ENCODE results near the gene LRP1B. TPM values are rescaled to one million over a fixed set of nuclear protein-coding genes. Genes with fewer than 3 reads are reported as not detected.

Gene LRP1B
- total RNA-seq, 1 experiment from 2014 or later: 0.52 TPM

- H3K27ac Mint-ChIP-seq: no peak overlapping the region
- no peaks in the 10 kb centered on the region for H3K4me1 Mint-ChIP-seq
- DNase-seq (ENCODE audit: low spot score) (no peak), ATAC-seq (no peak)
- H3K36me3 Mint-ChIP-seq: no peaks in the 10 kb centered on the region
- ChIA-PET CTCF (no interaction called here), POLR2A (no interaction called here)
- TF ChIP-seq, protein P1, sequence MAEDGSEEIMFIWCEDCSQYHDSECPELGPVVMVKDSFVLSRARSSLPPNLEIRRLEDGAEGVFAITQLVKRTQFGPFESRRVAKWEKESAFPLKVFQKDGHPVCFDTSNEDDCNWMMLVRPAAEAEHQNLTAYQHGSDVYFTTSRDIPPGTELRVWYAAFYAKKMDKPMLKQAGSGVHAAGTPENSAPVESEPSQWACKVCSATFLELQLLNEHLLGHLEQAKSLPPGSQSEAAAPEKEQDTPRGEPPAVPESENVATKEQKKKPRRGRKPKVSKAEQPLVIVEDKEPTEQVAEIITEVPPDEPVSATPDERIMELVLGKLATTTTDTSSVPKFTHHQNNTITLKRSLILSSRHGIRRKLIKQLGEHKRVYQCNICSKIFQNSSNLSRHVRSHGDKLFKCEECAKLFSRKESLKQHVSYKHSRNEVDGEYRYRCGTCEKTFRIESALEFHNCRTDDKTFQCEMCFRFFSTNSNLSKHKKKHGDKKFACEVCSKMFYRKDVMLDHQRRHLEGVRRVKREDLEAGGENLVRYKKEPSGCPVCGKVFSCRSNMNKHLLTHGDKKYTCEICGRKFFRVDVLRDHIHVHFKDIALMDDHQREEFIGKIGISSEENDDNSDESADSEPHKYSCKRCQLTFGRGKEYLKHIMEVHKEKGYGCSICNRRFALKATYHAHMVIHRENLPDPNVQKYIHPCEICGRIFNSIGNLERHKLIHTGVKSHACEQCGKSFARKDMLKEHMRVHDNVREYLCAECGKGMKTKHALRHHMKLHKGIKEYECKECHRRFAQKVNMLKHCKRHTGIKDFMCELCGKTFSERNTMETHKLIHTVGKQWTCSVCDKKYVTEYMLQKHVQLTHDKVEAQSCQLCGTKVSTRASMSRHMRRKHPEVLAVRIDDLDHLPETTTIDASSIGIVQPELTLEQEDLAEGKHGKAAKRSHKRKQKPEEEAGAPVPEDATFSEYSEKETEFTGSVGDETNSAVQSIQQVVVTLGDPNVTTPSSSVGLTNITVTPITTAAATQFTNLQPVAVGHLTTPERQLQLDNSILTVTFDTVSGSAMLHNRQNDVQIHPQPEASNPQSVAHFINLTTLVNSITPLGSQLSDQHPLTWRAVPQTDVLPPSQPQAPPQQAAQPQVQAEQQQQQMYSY (CRISPR knock-in tag; IDR thresholded peaks at IDR 0.05): no peak
- TF ChIP-seq ZNF425 (CRISPR knock-in tag; conservative IDR thresholded peaks at IDR 0.05) (no peak), MXD4 (CRISPR knock-in tag; IDR thresholded peaks at IDR 0.05; ENCODE audit: borderline replicate concordance) (no peak), CTCF (IDR thresholded peaks at IDR 0.05) (no peak), JUN (CRISPR knock-in tag; IDR thresholded peaks at IDR 0.05) (no peak), ZNF416 (CRISPR knock-in tag; IDR thresholded peaks at IDR 0.05) (no peak)
- H3K4me3 Mint-ChIP-seq: no peak overlapping the region
- no peaks in the 10 kb centered on the region for H3K9me3 Mint-ChIP-seq
- no peaks in the 10 kb centered on the region for H3K27me3 Mint-ChIP-seq (ENCODE audit: low read depth)
Measured at GRCh38 chr2:140529706-140530105, 1601.1 kb downstream of the LRP1B start.

GRCh38 chr2:140528982-140529381 lies 1601.8 kb downstream of the LRP1B start:
- ChIA-PET CTCF (no interaction called here), POLR2A (no interaction called here)
- Mint-ChIP-seq H3K4me1 (no peaks in the 10 kb centered on the region), H3K36me3 (no peaks in the 10 kb centered on the region), H3K4me3 (no peak overlapping the region), H3K27ac (no peak overlapping the region), H3K27me3 (ENCODE audit: low read depth) (no peaks in the 10 kb centered on the region), H3K9me3 (no peaks in the 10 kb centered on the region)
- no peak for DNase-seq (ENCODE audit: low spot score)
- no peak for ATAC-seq
- TF ChIP-seq E2F1 (CRISPR knock-in tag; IDR thresholded peaks at IDR 0.05): no peak
- TF ChIP-seq RORB (CRISPR knock-in tag; IDR thresholded peaks at IDR 0.05): no peak
- no peak for TF ChIP-seq NR2C2 (CRISPR knock-in tag; IDR thresholded peaks at IDR 0.05)
- TF ChIP-seq SMAD3 (CRISPR knock-in tag; IDR thresholded peaks at IDR 0.05; ENCODE audit: borderline replicate concordance): no peak
- TF ChIP-seq, protein P2, sequence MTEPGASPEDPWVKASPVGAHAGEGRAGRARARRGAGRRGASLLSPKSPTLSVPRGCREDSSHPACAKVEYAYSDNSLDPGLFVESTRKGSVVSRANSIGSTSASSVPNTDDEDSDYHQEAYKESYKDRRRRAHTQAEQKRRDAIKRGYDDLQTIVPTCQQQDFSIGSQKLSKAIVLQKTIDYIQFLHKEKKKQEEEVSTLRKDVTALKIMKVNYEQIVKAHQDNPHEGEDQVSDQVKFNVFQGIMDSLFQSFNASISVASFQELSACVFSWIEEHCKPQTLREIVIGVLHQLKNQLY (CRISPR knock-in tag; IDR thresholded peaks at IDR 0.05): no peak
- no peak for TF ChIP-seq NFYB (CRISPR knock-in tag; conservative IDR thresholded peaks at IDR 0.05; ENCODE audit: low read depth)
- TF ChIP-seq OVOL2 (CRISPR knock-in tag; IDR thresholded peaks at IDR 0.05; ENCODE audit: borderline replicate concordance): no peak
- TF ChIP-seq, protein P3, sequence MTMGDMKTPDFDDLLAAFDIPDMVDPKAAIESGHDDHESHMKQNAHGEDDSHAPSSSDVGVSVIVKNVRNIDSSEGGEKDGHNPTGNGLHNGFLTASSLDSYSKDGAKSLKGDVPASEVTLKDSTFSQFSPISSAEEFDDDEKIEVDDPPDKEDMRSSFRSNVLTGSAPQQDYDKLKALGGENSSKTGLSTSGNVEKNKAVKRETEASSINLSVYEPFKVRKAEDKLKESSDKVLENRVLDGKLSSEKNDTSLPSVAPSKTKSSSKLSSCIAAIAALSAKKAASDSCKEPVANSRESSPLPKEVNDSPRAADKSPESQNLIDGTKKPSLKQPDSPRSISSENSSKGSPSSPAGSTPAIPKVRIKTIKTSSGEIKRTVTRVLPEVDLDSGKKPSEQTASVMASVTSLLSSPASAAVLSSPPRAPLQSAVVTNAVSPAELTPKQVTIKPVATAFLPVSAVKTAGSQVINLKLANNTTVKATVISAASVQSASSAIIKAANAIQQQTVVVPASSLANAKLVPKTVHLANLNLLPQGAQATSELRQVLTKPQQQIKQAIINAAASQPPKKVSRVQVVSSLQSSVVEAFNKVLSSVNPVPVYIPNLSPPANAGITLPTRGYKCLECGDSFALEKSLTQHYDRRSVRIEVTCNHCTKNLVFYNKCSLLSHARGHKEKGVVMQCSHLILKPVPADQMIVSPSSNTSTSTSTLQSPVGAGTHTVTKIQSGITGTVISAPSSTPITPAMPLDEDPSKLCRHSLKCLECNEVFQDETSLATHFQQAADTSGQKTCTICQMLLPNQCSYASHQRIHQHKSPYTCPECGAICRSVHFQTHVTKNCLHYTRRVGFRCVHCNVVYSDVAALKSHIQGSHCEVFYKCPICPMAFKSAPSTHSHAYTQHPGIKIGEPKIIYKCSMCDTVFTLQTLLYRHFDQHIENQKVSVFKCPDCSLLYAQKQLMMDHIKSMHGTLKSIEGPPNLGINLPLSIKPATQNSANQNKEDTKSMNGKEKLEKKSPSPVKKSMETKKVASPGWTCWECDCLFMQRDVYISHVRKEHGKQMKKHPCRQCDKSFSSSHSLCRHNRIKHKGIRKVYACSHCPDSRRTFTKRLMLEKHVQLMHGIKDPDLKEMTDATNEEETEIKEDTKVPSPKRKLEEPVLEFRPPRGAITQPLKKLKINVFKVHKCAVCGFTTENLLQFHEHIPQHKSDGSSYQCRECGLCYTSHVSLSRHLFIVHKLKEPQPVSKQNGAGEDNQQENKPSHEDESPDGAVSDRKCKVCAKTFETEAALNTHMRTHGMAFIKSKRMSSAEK (CRISPR knock-in tag; IDR thresholded peaks at IDR 0.05; ENCODE audit: borderline replicate concordance): no peak
- no peak for TF ChIP-seq ZNF423 (CRISPR knock-in tag; IDR thresholded peaks at IDR 0.05)
- no peak for TF ChIP-seq SP1 (CRISPR knock-in tag; conservative IDR thresholded peaks at IDR 0.05)
- TF ChIP-seq, protein P4, sequence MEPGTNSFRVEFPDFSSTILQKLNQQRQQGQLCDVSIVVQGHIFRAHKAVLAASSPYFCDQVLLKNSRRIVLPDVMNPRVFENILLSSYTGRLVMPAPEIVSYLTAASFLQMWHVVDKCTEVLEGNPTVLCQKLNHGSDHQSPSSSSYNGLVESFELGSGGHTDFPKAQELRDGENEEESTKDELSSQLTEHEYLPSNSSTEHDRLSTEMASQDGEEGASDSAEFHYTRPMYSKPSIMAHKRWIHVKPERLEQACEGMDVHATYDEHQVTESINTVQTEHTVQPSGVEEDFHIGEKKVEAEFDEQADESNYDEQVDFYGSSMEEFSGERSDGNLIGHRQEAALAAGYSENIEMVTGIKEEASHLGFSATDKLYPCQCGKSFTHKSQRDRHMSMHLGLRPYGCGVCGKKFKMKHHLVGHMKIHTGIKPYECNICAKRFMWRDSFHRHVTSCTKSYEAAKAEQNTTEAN (CRISPR knock-in tag; IDR thresholded peaks at IDR 0.05): no peak
- TF ChIP-seq ZSCAN18 (CRISPR knock-in tag; IDR thresholded peaks at IDR 0.05): no peak
- TF ChIP-seq ZNF138 (CRISPR knock-in tag; conservative IDR thresholded peaks at IDR 0.05): no peak

Data from WTC11 (cell line).